Hepatocyte (in vitro differentiated cells): ENCODE results near the gene CCN5. TPM values are rescaled to one million over a fixed set of nuclear protein-coding genes. Genes with fewer than 3 reads are reported as not detected.

ENCODE experiments used
- DNase-seq: peaks from one replicate; pipeline ENCODE4 v3.0.0-alpha.2; 2016; ENCODE audit warnings: low spot score
- H2AFZ ChIP-seq: fragments of 200-600 bp; sonication (generic); 2 replicates; pipeline ENCODE4 v1.6.0; 2016; ENCODE audit warnings: antibody characterized with exemption, mild to moderate bottlenecking
- H3K27ac ChIP-seq: fragments of 200-600 bp; sonication (generic); 2 replicates; pipeline ENCODE4 v1.5.1; 2016; ENCODE audit warnings: mild to moderate bottlenecking
- H3K27me3 ChIP-seq: fragments of 200-600 bp; sonication (generic); 2 replicates; pipeline ENCODE4 v1.6.1; 2016
- H3K36me3 ChIP-seq: fragments of 200-600 bp; sonication (generic); replicated peaks from 2 replicates; pipeline ENCODE4 v1.5.1; 2016; ENCODE audit warnings: low read depth; ENCODE audit not compliant: insufficient read depth
- H3K4me1 ChIP-seq: fragments of 200-600 bp; sonication (generic); 2 replicates; pipeline ENCODE4 v1.5.1; 2016; ENCODE audit warnings: mild to moderate bottlenecking, moderate library complexity; ENCODE audit not compliant: insufficient read depth
- H3K4me2 ChIP-seq: fragments of 200-600 bp; sonication (generic); 2 replicates; pipeline ENCODE4 v1.6.0; 2016
- H3K4me3 ChIP-seq: fragments of 200-600 bp; sonication (generic); 2 replicates; pipeline ENCODE4 v1.5.1; 2016; ENCODE audit warnings: mild to moderate bottlenecking
- H3K79me2 ChIP-seq: fragments of 200-600 bp; sonication (generic); 2 replicates; pipeline ENCODE4 v1.6.0; 2017; ENCODE audit warnings: mild to moderate bottlenecking
- H3K9me2 ChIP-seq: fragments of 200-600 bp; sonication (generic); replicated peaks from 2 replicates; pipeline ENCODE4 v1.6.0; 2017; ENCODE audit warnings: mild to moderate bottlenecking; ENCODE audit not compliant: insufficient read depth
- H3K9me3 ChIP-seq: fragments of 200-600 bp; sonication (generic); 2 replicates; pipeline ENCODE4 v1.5.1; 2016; ENCODE audit warnings: low read depth, mild to moderate bottlenecking
- H4K20me1 ChIP-seq: fragments of 200-600 bp; sonication (generic); 2 replicates; pipeline ENCODE4 v1.6.0; 2016; ENCODE audit warnings: mild to moderate bottlenecking; ENCODE audit not compliant: insufficient read depth, poor library complexity, severe bottlenecking
- CTCF ChIP-seq: fragments of 200-600 bp; sonication (generic); IDR thresholded peaks from 2 replicates; pipeline ENCODE4 v1.5.1; 2016; ENCODE audit warnings: antibody characterized with exemption, mild to moderate bottlenecking; ENCODE audit not compliant: poor library complexity
- EZH2 ChIP-seq: fragments of 200-600 bp; sonication (generic); IDR thresholded peaks from 2 replicates; pipeline ENCODE4 v1.6.1; 2016; ENCODE audit warnings: antibody characterized with exemption, mild to moderate bottlenecking, borderline replicate concordance
- EZH2phosphoT487 ChIP-seq: fragments of 200-600 bp; sonication (generic); IDR thresholded peaks from one replicate; pipeline ENCODE4 v1.6.1; 2018; ENCODE audit warnings: antibody characterized with exemption, mild to moderate bottlenecking, low read depth, moderate library complexity; ENCODE audit not compliant: unreplicated experiment, severe bottlenecking
- WGBS: methylation state at CpG from one replicate; pipeline ENCODE4 v1.1.6; 2016; ENCODE audit warnings: low lambda C conversion rate; ENCODE audit errors: missing lambda C conversion rate; 5-methylcytosine and 5-hydroxymethylcytosine counted together
- polyA plus RNA-seq: library from polyadenylated mRNA; unstranded; fragments of >200 nt; fragmentation: Nextera tagmentation; extraction: Ambion mirVana; gene quantifications from 2 replicates; pipeline ENCODE4 v1.2.1, GENCODE V29; 2016
- total RNA-seq: library from RNA; depleted of rRNA; stranded (reverse); fragments of >200 nt; gene quantifications from 2 replicates; pipeline ENCODE4 v1.2.3, GENCODE V29; 2014

Gene CCN5
- total and polyA plus RNA-seq, 2 experiments from 2014 or later: 0.53 to 0.82 TPM

GRCh38 chr20:44728801-44729443 is 13.8 kb downstream of the CCN5 start:
- no peak overlapping the region for H3K4me3 ChIP-seq
- H3K9me2 ChIP-seq: no peaks in the 10 kb centered on the region
- DNase-seq: peak; percentile 71
- no peaks in the 10 kb centered on the region for H4K20me1 ChIP-seq
- no peaks in the 10 kb centered on the region for H3K36me3 ChIP-seq
- no peaks in the 10 kb centered on the region for H3K9me3 ChIP-seq
- TF ChIP-seq EZH2: no peak
- H3K27me3 ChIP-seq: no peaks in the 10 kb centered on the region
- peak overlapping the region; percentile 29 for H3K27ac ChIP-seq
- no peak overlapping the region for H2AFZ ChIP-seq
- 34% methylated on average over 9 of the region's 9 CpGs for WGBS
- H3K79me2 ChIP-seq: no peaks in the 10 kb centered on the region
- peak overlapping the region; percentile 28 for H3K4me2 ChIP-seq
- peaks cover 17% of the 10 kb centered on the region for H3K4me1 ChIP-seq

GRCh38 chr20:44730441-44730840 is 15.3 kb downstream of the CCN5 start:
- no peaks in the 10 kb centered on the region for H4K20me1 ChIP-seq
- WGBS: 75% methylated on average over 2 of the region's 2 CpGs
- H3K27me3 ChIP-seq: no peaks in the 10 kb centered on the region
- H3K27ac ChIP-seq: no peak overlapping the region
- DNase-seq: peak; percentile 45
- H3K4me2 ChIP-seq: no peak overlapping the region
- no peak overlapping the region for H2AFZ ChIP-seq
- no peak overlapping the region for H3K4me3 ChIP-seq
- H3K36me3 ChIP-seq: no peaks in the 10 kb centered on the region
- H3K9me2 ChIP-seq: no peaks in the 10 kb centered on the region
- peaks cover 17% of the 10 kb centered on the region for H3K4me1 ChIP-seq
- TF ChIP-seq CTCF: no peak
- H3K79me2 ChIP-seq: no peaks in the 10 kb centered on the region
- H3K9me3 ChIP-seq: no peaks in the 10 kb centered on the region

- no peak for DNase-seq
- H3K79me2 ChIP-seq: no peaks in the 10 kb centered on the region
- no peak for TF ChIP-seq EZH2phosphoT487
- TF ChIP-seq CTCF: no peak
- no peak for TF ChIP-seq EZH2
- H4K20me1 ChIP-seq: no peaks in the 10 kb centered on the region
- peaks cover 17% of the 10 kb centered on the region for H3K4me1 ChIP-seq
- H3K4me3 ChIP-seq: no peak overlapping the region
- H3K36me3 ChIP-seq: no peaks in the 10 kb centered on the region
- peak overlapping the region; percentile 80 for H3K27ac ChIP-seq
- no peaks in the 10 kb centered on the region for H3K9me2 ChIP-seq
- no peaks in the 10 kb centered on the region for H3K27me3 ChIP-seq
- WGBS: 88% methylated on average over 8 of the region's 8 CpGs
- no peak overlapping the region for H3K4me2 ChIP-seq
- no peak overlapping the region for H2AFZ ChIP-seq
- H3K9me3 ChIP-seq: no peaks in the 10 kb centered on the region
Measured at GRCh38 chr20:44731657-44732056, 16.5 kb downstream of the CCN5 start.

- Histone ChIP-seq H3K4me1 (peaks cover 17% of the 10 kb centered on the region), H4K20me1 (no peaks in the 10 kb centered on the region), H3K36me3 (no peaks in the 10 kb centered on the region), H3K9me3 (no peaks in the 10 kb centered on the region), H2AFZ (peak overlapping the region; percentile 48), H3K4me2 (peak overlapping the region; percentile 18), H3K27ac (peak overlapping the region; percentile 80), H3K27me3 (no peaks in the 10 kb centered on the region), H3K4me3 (no peak overlapping the region), H3K9me2 (no peaks in the 10 kb centered on the region), H3K79me2 (no peaks in the 10 kb centered on the region)
- WGBS: 46% methylated on average over 6 of the region's 6 CpGs
- TF ChIP-seq EZH2 (no peak), CTCF (no peak), EZH2phosphoT487 (no peak)
- peak; percentile 36 for DNase-seq
Measured at GRCh38 chr20:44732327-44732726, 17.2 kb downstream of the CCN5 start.
